Panc1 (cell line): ENCODE measurements around the gene TRIO. TPM values are rescaled to one million over a fixed set of nuclear protein-coding genes. Genes with fewer than 3 reads are reported as not detected.

Experiments
- ATAC-seq: fragments of 200-7000 bp; cut with Tn5 transposase; 2 replicates; pipeline ENCODE4 v1.9.1; 2020; ENCODE audit warnings: mild to moderate bottlenecking, moderate library complexity
- BruUV-seq: library from RNA; stranded (reverse); fragments of 400-500 nt; replicated peaks from 2 replicates; lab custom pipeline; 2021; lab: Mats Ljungman, UMichigan
- CTCF ChIA-PET: fragments of 300-600 bp; sonication (Branson Sonifier 250); formaldehyde crosslinking; loops from one replicate; lab custom pipeline; 2022; ENCODE audit warnings: antibody characterized with exemption; lab: Charles Lee
- POLR2A ChIA-PET: fragments of 300-600 bp; sonication (Branson Sonifier 250); formaldehyde crosslinking; loops from one replicate; lab custom pipeline; 2022; ENCODE audit warnings: antibody characterized with exemption; lab: Charles Lee
- DNase-seq: peaks from one replicate; pipeline ENCODE4 v3.0.0-alpha.2; 2010; ENCODE audit warnings: low read depth, low spot score
- H3K27ac ChIP-seq: 2 replicates; pipeline ENCODE4 v1.5.1; 2011; ENCODE audit warnings: mild to moderate bottlenecking, low read length, inconsistent platforms
- H3K27me3 ChIP-seq: fragments of 200-500 bp; sonication (Bioruptor generic); 2 replicates; pipeline ENCODE4 v1.6.0; 2014; ENCODE audit warnings: low read length, inconsistent platforms; ENCODE audit not compliant: control insufficient read depth, insufficient read depth
- H3K36me3 ChIP-seq: fragments of 200-500 bp; sonication (Bioruptor generic); 2 replicates; pipeline ENCODE4 v1.5.1; 2014; ENCODE audit warnings: inconsistent platforms, mild to moderate bottlenecking, low read length, moderate library complexity; ENCODE audit not compliant: control insufficient read depth, insufficient read depth
- H3K4me1 ChIP-seq: 2 replicates; pipeline ENCODE4 v1.5.1; 2011; ENCODE audit warnings: inconsistent platforms, mild to moderate bottlenecking, low read length, moderate library complexity; ENCODE audit not compliant: control insufficient read depth, insufficient read depth
- H3K4me3 ChIP-seq, 2 experiments: 2 replicates each; pipeline ENCODE4 v1.5.1; 2011 to 2012; ENCODE audit warnings: low read depth in 2 of 2, low read length in 2 of 2, mild to moderate bottlenecking in 2 of 2, inconsistent platforms in 1 of 2, moderate library complexity in 1 of 2
- H3K9me3 ChIP-seq: fragments of 200-500 bp; sonication (Bioruptor generic); 2 replicates; pipeline ENCODE4 v1.5.1; 2014; ENCODE audit warnings: low read depth, mild to moderate bottlenecking, inconsistent platforms, low read length, moderate library complexity; ENCODE audit not compliant: control insufficient read depth, insufficient read depth
- POLR2AphosphoS5 ChIP-seq: IDR thresholded peaks from 2 replicates; pipeline ENCODE4 v1.6.1; 2012; ENCODE audit warnings: mild to moderate bottlenecking, low read depth, low read length, moderate library complexity
- SIN3A ChIP-seq: IDR thresholded peaks from 2 replicates; pipeline ENCODE4 v1.6.1; 2012; ENCODE audit warnings: low read depth, mild to moderate bottlenecking, low read length, moderate library complexity, borderline replicate concordance; ENCODE audit not compliant: insufficient read depth
- TCF7L2 ChIP-seq: IDR thresholded peaks from 2 replicates; pipeline ENCODE4 v1.6.1; 2011; ENCODE audit warnings: mild to moderate bottlenecking, low read depth, low read length, inconsistent platforms
- in situ Hi-C: cut with HindIII; loops from 2 replicates; pipeline ENCODE4 v1.10.0; 2016; ENCODE audit warnings: low sequenced_read_pairs, low pct_unique_long_range_greater_than_20kb
- intact Hi-C: fragments of 100-400 bp; cut with micrococcal nuclease; formaldehyde crosslinking; loops from one replicate; pipeline ENCODE4 v1.10.0; 2022; ENCODE audit not compliant: unreplicated experiment
- total RNA-seq: library from RNA; stranded (reverse); gene quantifications from one replicate; pipeline ENCODE4 v1.2.1, GENCODE V29; 2021; ENCODE audit not compliant: unreplicated experiment
- TF ChIP-seq, protein P1 (sequence below): fragments of 450-650 bp; IDR thresholded peaks from 2 replicates; pipeline ENCODE4 v1.5.1; 2017; ENCODE audit warnings: mild to moderate bottlenecking
- TF ChIP-seq, protein P2 (sequence below), 2 experiments: IDR thresholded peaks; 2 replicates each; pipeline ENCODE4 v1.6.1; 2011 to 2012; ENCODE audit warnings: low read depth in 2 of 2, control low read depth in 1 of 2, low read length in 1 of 2, mild to moderate bottlenecking in 1 of 2, moderate library complexity in 1 of 2; ENCODE audit not compliant: insufficient read depth in 1 of 2

The TRIO gene
- total RNA-seq, 1 experiment from 2014 or later = 349 TPM

DNA sequence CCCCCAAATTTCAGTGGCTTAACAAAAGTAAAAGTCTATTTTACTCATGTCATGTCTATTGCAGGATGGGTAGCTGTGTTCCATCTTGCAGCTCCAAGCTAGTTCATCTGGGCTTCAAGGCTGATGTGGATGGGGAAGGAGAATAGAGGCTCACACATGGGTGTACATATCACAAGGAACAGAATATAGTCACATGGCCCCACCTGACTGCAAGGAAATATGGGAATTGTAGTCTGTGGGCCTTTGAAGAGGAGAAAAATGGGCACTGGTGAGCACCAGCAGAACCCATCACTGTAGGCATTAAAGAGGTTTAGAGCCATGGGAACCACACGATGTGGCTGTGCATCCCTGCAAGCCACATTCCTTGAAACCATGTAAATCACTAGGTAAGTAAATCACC, 17.9 kb upstream of the TRIO start:
- ATAC-seq = peak; percentile 62; the same call in 1 of the 2 replicates
- ChIA-PET CTCF (no interaction called here), POLR2A (no interaction called here)
- no peak overlapping the region for H3K4me3 ChIP-seq
- H3K27me3 ChIP-seq = no peaks in the 10 kb centered on the region
- BruUV-seq = no TSS peak
- in situ Hi-C loops (no loop called here), intact Hi-C loops (no loop called here)
- H3K36me3 ChIP-seq = no peaks in the 10 kb centered on the region
- H3K27ac ChIP-seq = no peak overlapping the region
- no peaks in the 10 kb centered on the region for H3K9me3 ChIP-seq
- no peaks in the 10 kb centered on the region for H3K4me1 ChIP-seq
- TF ChIP-seq, protein P1, sequence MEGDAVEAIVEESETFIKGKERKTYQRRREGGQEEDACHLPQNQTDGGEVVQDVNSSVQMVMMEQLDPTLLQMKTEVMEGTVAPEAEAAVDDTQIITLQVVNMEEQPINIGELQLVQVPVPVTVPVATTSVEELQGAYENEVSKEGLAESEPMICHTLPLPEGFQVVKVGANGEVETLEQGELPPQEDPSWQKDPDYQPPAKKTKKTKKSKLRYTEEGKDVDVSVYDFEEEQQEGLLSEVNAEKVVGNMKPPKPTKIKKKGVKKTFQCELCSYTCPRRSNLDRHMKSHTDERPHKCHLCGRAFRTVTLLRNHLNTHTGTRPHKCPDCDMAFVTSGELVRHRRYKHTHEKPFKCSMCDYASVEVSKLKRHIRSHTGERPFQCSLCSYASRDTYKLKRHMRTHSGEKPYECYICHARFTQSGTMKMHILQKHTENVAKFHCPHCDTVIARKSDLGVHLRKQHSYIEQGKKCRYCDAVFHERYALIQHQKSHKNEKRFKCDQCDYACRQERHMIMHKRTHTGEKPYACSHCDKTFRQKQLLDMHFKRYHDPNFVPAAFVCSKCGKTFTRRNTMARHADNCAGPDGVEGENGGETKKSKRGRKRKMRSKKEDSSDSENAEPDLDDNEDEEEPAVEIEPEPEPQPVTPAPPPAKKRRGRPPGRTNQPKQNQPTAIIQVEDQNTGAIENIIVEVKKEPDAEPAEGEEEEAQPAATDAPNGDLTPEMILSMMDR = no peak
- TF ChIP-seq, protein P2, sequence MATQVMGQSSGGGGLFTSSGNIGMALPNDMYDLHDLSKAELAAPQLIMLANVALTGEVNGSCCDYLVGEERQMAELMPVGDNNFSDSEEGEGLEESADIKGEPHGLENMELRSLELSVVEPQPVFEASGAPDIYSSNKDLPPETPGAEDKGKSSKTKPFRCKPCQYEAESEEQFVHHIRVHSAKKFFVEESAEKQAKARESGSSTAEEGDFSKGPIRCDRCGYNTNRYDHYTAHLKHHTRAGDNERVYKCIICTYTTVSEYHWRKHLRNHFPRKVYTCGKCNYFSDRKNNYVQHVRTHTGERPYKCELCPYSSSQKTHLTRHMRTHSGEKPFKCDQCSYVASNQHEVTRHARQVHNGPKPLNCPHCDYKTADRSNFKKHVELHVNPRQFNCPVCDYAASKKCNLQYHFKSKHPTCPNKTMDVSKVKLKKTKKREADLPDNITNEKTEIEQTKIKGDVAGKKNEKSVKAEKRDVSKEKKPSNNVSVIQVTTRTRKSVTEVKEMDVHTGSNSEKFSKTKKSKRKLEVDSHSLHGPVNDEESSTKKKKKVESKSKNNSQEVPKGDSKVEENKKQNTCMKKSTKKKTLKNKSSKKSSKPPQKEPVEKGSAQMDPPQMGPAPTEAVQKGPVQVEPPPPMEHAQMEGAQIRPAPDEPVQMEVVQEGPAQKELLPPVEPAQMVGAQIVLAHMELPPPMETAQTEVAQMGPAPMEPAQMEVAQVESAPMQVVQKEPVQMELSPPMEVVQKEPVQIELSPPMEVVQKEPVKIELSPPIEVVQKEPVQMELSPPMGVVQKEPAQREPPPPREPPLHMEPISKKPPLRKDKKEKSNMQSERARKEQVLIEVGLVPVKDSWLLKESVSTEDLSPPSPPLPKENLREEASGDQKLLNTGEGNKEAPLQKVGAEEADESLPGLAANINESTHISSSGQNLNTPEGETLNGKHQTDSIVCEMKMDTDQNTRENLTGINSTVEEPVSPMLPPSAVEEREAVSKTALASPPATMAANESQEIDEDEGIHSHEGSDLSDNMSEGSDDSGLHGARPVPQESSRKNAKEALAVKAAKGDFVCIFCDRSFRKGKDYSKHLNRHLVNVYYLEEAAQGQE (IDR thresholded peaks at IDR 0.05; ENCODE audit: insufficient read depth in 1 of 2, low read depth in 2 of 2, low read length in 1 of 2) = no peak
- TF ChIP-seq SIN3A (no peak), TCF7L2 (no peak), POLR2AphosphoS5 (no peak)
- DNase-seq = no peak

- no peaks in the 10 kb centered on the region for H3K9me3 ChIP-seq
- no peaks in the 10 kb centered on the region for H3K36me3 ChIP-seq
- ChIA-PET POLR2A (no interaction called here), CTCF (no interaction called here)
- no peaks in the 10 kb centered on the region for H3K4me1 ChIP-seq
- BruUV-seq = no TSS peak
- ATAC-seq = no peak
- in situ Hi-C loops (no loop called here), intact Hi-C loops (no loop called here)
- no peak overlapping the region for H3K27ac ChIP-seq
- H3K4me3 ChIP-seq = no peak overlapping the region
- DNase-seq = no peak
- TF ChIP-seq TCF7L2 (no peak), POLR2AphosphoS5 (no peak), SIN3A (no peak)
- TF ChIP-seq, protein P2 (IDR thresholded peaks at IDR 0.05; ENCODE audit: insufficient read depth in 1 of 2, low read depth in 2 of 2, low read length in 1 of 2) = no peak
- TF ChIP-seq, protein P1 = no peak
- H3K27me3 ChIP-seq = no peaks in the 10 kb centered on the region
Measured at GRCh38 chr5:14127587-14127986, 15.6 kb upstream of the TRIO start.
